Parathyroid adenoma (tissue), 2 donors: ENCODE data around the gene FBH1.

Experiments used
- H2AFZ ChIP-seq: fragments of 300-600 bp; sonication (generic); one replicate; pipeline ENCODE4 v1.7.0; 2017; ENCODE audit warnings: antibody characterized with exemption, mild to moderate bottlenecking
- H3K27ac ChIP-seq: fragments of 300-600 bp; sonication (generic); one replicate; pipeline ENCODE4 v1.7.0; 2017
- H3K27me3 ChIP-seq: fragments of 300-600 bp; sonication (generic); one replicate; pipeline ENCODE4 v1.7.0; 2017; ENCODE audit warnings: low read length; ENCODE audit not compliant: control insufficient read depth, insufficient read depth
- H3K36me3 ChIP-seq: fragments of 300-600 bp; sonication (generic); one replicate; pipeline ENCODE4 v1.7.0; 2017; ENCODE audit warnings: low read length; ENCODE audit not compliant: control insufficient read depth, insufficient read depth
- H3K4me1 ChIP-seq: fragments of 300-600 bp; sonication (generic); one replicate; pipeline ENCODE4 v1.7.0; 2017; ENCODE audit warnings: control low read depth
- H3K4me2 ChIP-seq: fragments of 300-600 bp; sonication (generic); one replicate; pipeline ENCODE4 v1.7.0; 2017; ENCODE audit warnings: low read length
- H3K4me3 ChIP-seq: fragments of 300-600 bp; sonication (generic); one replicate; pipeline ENCODE4 v1.7.0; 2017; ENCODE audit warnings: low read depth, low read length
- H3K79me2 ChIP-seq: fragments of 300-600 bp; sonication (generic); one replicate; pipeline ENCODE4 v1.7.0; 2017; ENCODE audit warnings: control low read depth
- H3K9ac ChIP-seq: fragments of 300-600 bp; sonication (generic); one replicate; pipeline ENCODE4 v1.7.0; 2017; ENCODE audit warnings: mild to moderate bottlenecking
- H3K9me3 ChIP-seq: fragments of 300-600 bp; sonication (generic); one replicate; pipeline ENCODE4 v1.7.0; 2017; ENCODE audit warnings: low read length; ENCODE audit not compliant: control insufficient read depth
- TF ChIP-seq, protein P1 (sequence below): fragments of 300-600 bp; sonication (generic); IDR thresholded peaks from one replicate; pipeline ENCODE4 v1.7.0; 2017; ENCODE audit warnings: antibody characterized with exemption, mild to moderate bottlenecking
- donor health status: primary hyperparathyroidism.

FBH1 gene

DNA sequence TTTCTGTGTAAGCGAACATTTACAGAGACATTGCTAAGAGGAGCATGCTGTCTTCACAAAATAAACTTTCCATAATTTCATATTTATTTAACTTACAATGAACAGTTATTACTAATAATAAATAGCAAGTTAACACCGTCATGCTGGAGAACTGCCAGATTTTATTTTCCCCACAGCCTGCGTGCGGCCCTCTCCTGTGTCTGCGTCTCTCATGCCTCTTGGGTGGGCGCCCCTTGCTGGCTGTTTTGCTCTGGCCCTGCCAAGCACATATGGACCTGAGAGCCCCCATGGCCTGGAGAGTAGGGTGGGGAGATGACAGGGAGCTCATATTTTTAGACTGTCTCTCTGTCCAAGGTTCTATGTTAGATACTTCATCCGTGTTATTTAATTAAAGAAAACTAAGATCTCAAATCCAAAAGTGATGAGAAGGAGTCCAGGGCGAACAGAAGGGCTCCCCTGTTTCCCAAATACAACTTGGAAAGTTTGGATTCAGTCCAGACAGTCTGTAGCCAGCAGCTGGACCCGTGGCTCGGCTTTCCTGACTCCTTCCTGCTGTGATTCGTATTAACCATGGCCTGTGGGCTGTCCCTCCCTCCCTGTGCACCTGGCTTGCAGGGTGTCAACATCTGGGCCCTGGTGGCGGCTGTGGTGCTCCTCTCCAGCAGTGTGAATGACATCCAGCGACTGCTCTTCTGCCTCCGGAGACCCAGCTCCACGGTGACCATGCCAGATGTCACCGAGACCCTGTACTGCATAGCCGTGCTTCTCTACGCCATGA is 20.5 kb downstream of the FBH1 start:
- H3K36me3 ChIP-seq = no peaks in the 10 kb centered on the region

DNA sequence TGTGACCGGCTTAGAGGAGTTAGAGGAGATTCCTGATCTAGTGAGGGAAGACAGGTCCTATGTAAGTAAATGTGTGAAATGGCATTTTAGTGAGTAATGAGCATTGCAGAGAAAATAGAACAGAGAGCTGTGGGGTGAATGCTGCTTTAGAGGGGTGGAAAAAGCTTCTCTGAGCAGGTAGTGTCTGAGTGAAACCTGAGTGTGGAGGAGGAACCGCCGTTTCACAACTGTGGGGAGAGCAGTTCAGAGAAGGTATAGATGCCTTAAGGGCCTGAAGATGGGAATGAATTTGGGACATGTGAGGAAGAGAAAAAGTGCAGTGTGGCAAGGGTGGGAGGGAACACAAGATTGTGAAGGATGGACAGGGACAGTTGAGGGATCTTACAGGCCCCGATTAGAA is 21.6 kb downstream of the FBH1 start:
- TF ChIP-seq, protein P1, sequence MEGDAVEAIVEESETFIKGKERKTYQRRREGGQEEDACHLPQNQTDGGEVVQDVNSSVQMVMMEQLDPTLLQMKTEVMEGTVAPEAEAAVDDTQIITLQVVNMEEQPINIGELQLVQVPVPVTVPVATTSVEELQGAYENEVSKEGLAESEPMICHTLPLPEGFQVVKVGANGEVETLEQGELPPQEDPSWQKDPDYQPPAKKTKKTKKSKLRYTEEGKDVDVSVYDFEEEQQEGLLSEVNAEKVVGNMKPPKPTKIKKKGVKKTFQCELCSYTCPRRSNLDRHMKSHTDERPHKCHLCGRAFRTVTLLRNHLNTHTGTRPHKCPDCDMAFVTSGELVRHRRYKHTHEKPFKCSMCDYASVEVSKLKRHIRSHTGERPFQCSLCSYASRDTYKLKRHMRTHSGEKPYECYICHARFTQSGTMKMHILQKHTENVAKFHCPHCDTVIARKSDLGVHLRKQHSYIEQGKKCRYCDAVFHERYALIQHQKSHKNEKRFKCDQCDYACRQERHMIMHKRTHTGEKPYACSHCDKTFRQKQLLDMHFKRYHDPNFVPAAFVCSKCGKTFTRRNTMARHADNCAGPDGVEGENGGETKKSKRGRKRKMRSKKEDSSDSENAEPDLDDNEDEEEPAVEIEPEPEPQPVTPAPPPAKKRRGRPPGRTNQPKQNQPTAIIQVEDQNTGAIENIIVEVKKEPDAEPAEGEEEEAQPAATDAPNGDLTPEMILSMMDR = no peak
- Histone ChIP-seq H3K4me3 (no peak overlapping the region), H3K4me1 (no peaks in the 10 kb centered on the region), H3K27ac (no peak overlapping the region), H3K79me2 (peaks cover 4% of the 10 kb centered on the region), H3K9me3 (no peaks in the 10 kb centered on the region), H2AFZ (no peak overlapping the region), H3K9ac (no peak overlapping the region), H3K36me3 (no peaks in the 10 kb centered on the region), H3K27me3 (no peaks in the 10 kb centered on the region), H3K4me2 (no peak overlapping the region)

More for the DNA sequence above, 20.5 kb downstream of the FBH1 start:
- Histone ChIP-seq H2AFZ (no peak overlapping the region), H3K4me2 (no peak overlapping the region), H3K4me3 (no peak overlapping the region), H3K4me1 (no peaks in the 10 kb centered on the region), H3K79me2 (peaks cover 5% of the 10 kb centered on the region), H3K9ac (no peak overlapping the region), H3K27ac (no peak overlapping the region), H3K27me3 (no peaks in the 10 kb centered on the region), H3K9me3 (no peaks in the 10 kb centered on the region)
- TF ChIP-seq, protein P1 = no peak

DNA sequence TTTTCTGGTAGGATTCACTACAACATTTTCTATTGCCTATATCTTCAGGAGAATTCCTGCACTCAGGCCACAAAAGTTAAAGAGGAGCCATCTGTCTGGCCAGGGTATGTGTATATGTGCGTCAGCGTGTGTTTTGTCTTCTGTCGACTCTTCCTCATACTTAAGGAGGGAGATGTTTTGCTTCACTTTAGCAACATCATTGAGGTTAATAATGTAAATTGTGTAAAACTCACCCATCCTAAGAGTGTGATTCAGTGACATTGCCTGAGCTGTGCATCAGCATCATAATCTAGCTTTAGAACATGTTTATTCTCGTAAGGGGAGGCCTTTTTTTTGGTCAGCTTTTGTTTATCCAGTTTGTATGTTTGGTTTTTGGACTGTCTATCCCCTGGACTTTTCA is 23.7 kb downstream of the FBH1 start:
- TF ChIP-seq, protein P1 = no peak
- Histone ChIP-seq H3K79me2 (no peaks in the 10 kb centered on the region), H3K9me3 (no peaks in the 10 kb centered on the region), H3K4me1 (no peaks in the 10 kb centered on the region), H3K27me3 (no peaks in the 10 kb centered on the region), H3K27ac (no peak overlapping the region), H3K36me3 (no peaks in the 10 kb centered on the region), H3K4me2 (no peak overlapping the region), H3K4me3 (no peak overlapping the region), H2AFZ (no peak overlapping the region), H3K9ac (no peak overlapping the region)

DNA sequence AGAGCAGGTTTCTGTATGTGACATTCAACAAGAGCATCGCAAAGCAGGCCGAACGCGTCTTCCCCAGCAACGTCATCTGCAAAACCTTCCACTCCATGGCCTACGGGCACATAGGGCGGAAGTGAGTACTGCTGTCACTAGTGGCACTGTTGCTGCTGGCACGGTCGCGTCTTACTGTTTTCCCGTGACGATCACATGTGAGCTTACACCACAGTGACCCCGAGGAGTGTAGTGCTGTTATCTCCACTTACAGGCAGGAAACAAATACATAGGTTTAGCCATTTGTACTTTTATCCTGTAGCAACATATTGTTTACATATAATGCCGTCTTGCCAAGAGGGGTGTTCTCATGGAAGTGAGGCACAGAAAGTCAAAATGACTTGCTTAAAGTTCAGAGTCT is 25.4 kb downstream of the FBH1 start:
- Histone ChIP-seq H3K79me2 (no peaks in the 10 kb centered on the region), H3K27me3 (no peaks in the 10 kb centered on the region), H3K4me3 (no peak overlapping the region), H3K27ac (no peak overlapping the region), H2AFZ (no peak overlapping the region), H3K4me2 (no peak overlapping the region), H3K9ac (no peak overlapping the region), H3K36me3 (no peaks in the 10 kb centered on the region), H3K9me3 (no peaks in the 10 kb centered on the region), H3K4me1 (no peaks in the 10 kb centered on the region)
- TF ChIP-seq, protein P1 = no peak

DNA sequence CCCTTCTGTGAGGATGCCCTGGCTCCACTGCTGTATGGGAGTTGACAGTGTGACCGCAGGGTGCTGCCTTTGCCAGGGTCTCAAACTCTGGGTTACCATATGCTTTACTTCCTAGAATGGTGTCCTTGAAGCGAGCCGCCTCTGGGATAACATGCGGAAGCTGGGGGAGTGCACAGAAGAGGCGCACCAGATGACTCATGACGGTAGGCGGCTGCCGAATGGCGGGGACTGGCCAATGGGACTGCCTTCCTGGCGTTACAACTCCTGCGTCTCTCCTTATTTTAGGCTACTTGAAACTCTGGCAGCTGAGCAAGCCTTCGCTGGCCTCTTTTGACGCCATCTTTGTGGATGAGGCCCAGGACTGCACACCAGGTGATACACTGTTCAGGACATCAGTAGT is 27.3 kb downstream of the FBH1 start:
- Histone ChIP-seq H3K27me3 (no peaks in the 10 kb centered on the region), H3K4me1 (no peaks in the 10 kb centered on the region), H3K27ac (no peak overlapping the region), H3K4me3 (no peak overlapping the region), H3K9ac (no peak overlapping the region), H3K4me2 (no peak overlapping the region), H2AFZ (no peak overlapping the region), H3K9me3 (no peaks in the 10 kb centered on the region), H3K36me3 (no peaks in the 10 kb centered on the region), H3K79me2 (no peaks in the 10 kb centered on the region)
- TF ChIP-seq, protein P1 = no peak
